NCI-H345 (cell line): ENCODE results near the gene SUGCT.

Experiments used
- DNase-seq: peaks from one replicate; lab custom pipeline; 2025; lab: John Stamatoyannopoulos, UW

The SUGCT gene

GRCh38 chr7:40827222-40828085 is 692.6 kb downstream of the SUGCT start:
- no peak for DNase-seq

GRCh38 chr7:40828686-40829600 is 694.1 kb downstream of the SUGCT start:
- DNase-seq: no peak

- no peak for DNase-seq
These were observed 698.5 kb downstream of the SUGCT start for GRCh38 chr7:40833191-40833887.

- DNase-seq: no peak
These were observed 699.1 kb downstream of the SUGCT start for GRCh38 chr7:40833888-40834234.

GRCh38 chr7:40836218-40836617 is 701.4 kb downstream of the SUGCT start:
- DNase-seq: no peak

GRCh38 chr7:40839881-40840280 is 705.1 kb downstream of the SUGCT start:
- no peak for DNase-seq

- DNase-seq: no peak
These were observed 706.2 kb downstream of the SUGCT start for GRCh38 chr7:40840990-40841389.

GRCh38 chr7:40842641-40843040 is 707.8 kb downstream of the SUGCT start:
- DNase-seq: no peak

GRCh38 chr7:40843338-40843985 is 708.7 kb downstream of the SUGCT start:
- DNase-seq: no peak

GRCh38 chr7:40845943-40846342 is 711.1 kb downstream of the SUGCT start:
- no peak for DNase-seq

- DNase-seq: no peak
These were observed 713.1 kb downstream of the SUGCT start for GRCh38 chr7:40847921-40848320.

GRCh38 chr7:40848541-40849221 is 713.9 kb downstream of the SUGCT start:
- DNase-seq: no peak

- no peak for DNase-seq
These were observed 715.2 kb downstream of the SUGCT start for GRCh38 chr7:40850017-40850416.

- DNase-seq: no peak
These were observed 716.2 kb downstream of the SUGCT start for GRCh38 chr7:40851001-40851400.

GRCh38 chr7:40859076-40859475 is 724.3 kb downstream of the SUGCT start:
- no peak for DNase-seq

GRCh38 chr7:40859965-40860543 is 725.2 kb downstream of the SUGCT start:
- no peak for DNase-seq

- no peak for DNase-seq
These were observed 730.8 kb downstream of the SUGCT start for GRCh38 chr7:40865441-40866233.

GRCh38 chr7:40866601-40867000 is 731.8 kb downstream of the SUGCT start:
- no peak for DNase-seq

- DNase-seq: no peak
These were observed 735.3 kb downstream of the SUGCT start for GRCh38 chr7:40870108-40870507.

- no peak for DNase-seq
These were observed 738.4 kb downstream of the SUGCT start for GRCh38 chr7:40873248-40873647.
